Colon (tissue), 2 donors: ENCODE measurements around the gene ICAM3.
"Not testable (repeated sequence)": the region's sequence is repeated elsewhere in the genome, so short reads cannot be mapped to it uniquely, and the experiment has no call there.

Experiments used
- FAIRE-seq: peaks from 2 replicates; lab custom pipeline; 2012; peaks lifted over from hg19 to GRCh38; lab: Jason Lieb, UNC
- donor health status: control.
- donor health status: control.

The ICAM3 gene

DNA sequence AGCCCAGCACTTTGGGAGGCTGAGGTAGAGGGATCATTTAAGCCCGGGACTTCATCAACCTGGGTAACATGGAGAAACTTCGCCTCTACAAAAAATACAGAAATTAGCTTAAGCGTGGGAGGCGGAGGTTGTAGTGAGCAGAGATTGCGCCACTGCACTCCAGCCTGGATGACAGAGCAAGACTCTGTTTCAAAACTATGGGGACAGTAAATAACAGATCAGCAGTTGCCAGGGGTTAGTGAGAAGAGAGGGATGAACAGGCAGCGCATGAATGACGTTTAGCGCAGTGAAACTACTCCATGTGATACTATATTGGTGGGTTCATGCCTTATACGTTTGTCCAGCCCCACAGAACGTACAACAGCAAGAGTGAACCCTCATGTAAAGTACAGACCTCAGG lies 7.1 kb upstream of the ICAM3 start:
- no peak for FAIRE-seq

GRCh38 chr19:10344780-10345179 lies 5.4 kb upstream of the ICAM3 start:
- no peak for FAIRE-seq

DNA sequence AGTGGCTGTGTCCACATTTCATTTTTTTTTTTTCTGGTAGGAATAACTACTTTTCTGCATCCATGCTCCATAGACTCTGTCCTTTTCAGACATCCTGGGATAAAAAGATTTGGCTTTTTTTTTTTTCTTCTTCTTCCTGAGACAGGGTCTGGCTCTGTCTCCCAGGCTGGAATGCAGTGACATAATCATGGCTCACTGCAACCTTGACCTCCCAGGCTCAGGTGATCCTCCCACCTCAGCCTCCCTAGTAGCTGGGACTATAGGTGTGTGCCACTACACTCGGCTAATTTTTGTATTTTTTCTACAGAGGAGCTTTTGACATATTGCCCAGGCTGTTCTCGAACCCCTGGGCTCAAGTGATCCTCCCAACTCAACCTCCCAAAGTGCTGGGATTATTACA lies 4.1 kb upstream of the ICAM3 start:
- FAIRE-seq: no peak

GRCh38 chr19:10339977-10340376 lies 553 bp upstream of the ICAM3 start:
- FAIRE-seq: no peak

DNA sequence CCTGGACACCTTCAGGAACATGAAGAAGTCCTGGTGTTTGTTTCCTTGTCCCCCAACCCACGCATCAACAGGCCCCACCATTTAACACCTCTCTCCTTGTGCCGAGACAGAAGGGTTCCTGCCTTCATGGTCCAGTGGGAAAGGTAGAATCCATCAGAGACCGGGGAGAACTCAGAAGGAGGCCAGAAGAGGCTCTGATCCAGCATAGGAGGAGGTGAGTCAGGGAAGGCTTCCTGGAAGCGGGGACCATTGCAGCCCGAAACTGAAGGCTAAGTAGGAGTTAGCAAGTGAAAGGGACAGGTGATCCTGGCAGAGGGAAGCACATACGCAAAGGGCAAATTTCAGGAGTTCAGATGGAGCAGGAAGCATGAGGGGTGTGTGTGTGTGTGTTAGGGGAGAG lies 484 bp downstream of the ICAM3 start:
- FAIRE-seq: no peak

- FAIRE-seq: not testable (repeated sequence)
These were observed 2.7 kb downstream of the ICAM3 start for GRCh38 chr19:10336725-10337124.

GRCh38 chr19:10335352-10335985 lies 4.0 kb downstream of the ICAM3 start:
- no peak for FAIRE-seq

DNA sequence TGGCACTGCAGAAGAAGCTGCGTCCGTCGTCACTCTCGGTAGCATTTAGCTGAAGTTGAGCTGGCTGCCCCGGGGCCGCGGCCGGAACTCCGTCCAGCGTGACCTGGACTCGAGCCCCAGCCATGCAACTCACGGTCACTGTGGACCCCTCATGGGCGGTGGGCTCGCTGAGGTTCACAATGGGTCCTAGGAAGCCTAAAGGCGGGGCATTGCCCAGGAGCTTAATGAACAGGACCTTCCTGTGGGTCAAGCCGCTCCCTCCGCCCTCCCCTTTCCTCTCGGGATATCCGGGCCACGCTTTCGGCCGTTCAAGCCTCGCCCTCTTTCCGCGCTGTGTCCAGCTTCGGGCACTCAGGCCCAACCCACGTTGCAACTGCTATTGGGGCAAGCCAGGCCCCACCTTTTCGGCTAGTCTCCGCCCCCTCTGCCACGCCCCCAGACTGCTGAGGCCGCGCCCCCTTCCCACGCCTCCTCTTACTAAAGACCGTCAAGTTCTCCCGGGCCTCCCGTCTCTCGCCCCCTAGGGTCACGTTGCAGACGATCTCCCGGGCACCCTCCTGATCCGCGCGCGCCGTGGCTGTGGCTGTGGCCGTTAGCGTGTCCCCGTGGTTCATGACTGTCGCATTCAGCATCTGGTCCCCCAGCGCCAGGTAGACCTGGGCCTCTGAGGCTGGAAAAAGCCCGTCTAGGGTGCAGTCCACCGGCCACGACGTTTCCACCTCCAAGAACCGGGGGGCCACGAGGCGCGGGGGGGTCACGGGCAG lies 4.7 kb downstream of the ICAM3 start:
- no peak for FAIRE-seq

GRCh38 chr19:10333758-10334587 lies 5.5 kb downstream of the ICAM3 start:
- no peak for FAIRE-seq

- no peak for FAIRE-seq
These were observed 6.3 kb downstream of the ICAM3 start, which contains the start of gene RAVER1 for GRCh38 chr19:10332965-10333757. RAVER1 (minus strand) TSS chr19:10333529; CDS start chr19:10333507, 22 bp downstream.

DNA sequence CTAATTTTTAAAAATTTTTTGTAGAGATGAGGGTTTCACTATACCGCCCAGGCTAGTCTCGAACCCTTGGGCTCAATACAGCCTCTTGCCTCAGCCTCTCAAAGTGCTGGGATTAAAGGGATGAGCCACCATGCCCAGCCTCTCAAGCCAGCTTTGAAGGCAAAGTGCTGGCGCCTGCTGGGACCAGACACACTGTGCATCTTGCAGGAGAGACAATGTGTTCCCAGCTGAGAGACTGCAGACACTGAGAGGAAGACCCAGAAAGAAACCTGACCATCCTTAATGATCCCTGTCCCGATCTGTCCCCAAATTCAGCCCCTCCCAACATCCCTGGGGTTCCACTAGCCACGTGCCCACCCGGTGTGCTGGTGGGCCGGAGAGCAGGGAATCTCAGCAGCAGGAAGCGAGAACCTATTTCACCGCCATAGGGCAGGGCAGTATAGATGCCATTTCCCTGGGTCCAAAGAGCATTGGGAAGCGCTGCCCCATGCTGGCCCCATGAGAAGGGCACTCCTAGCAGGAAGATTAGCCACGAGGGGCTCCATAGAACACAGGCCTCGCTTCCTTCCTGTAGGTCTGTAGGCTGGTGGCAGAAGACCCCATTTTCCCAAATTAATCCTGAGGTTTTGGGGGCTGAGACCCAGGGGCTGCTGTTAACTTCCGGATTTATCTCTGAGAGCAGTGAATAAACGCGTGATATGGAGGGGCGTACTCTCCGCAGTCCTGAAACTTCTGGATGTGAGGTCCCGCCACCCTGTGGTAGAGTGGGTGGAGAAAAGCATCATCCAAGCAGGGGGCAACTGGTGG lies 7.1 kb downstream of the ICAM3 start:
- no peak for FAIRE-seq

GRCh38 chr19:10329555-10329954 lies 9.9 kb downstream of the ICAM3 start:
- FAIRE-seq: no peak

DNA sequence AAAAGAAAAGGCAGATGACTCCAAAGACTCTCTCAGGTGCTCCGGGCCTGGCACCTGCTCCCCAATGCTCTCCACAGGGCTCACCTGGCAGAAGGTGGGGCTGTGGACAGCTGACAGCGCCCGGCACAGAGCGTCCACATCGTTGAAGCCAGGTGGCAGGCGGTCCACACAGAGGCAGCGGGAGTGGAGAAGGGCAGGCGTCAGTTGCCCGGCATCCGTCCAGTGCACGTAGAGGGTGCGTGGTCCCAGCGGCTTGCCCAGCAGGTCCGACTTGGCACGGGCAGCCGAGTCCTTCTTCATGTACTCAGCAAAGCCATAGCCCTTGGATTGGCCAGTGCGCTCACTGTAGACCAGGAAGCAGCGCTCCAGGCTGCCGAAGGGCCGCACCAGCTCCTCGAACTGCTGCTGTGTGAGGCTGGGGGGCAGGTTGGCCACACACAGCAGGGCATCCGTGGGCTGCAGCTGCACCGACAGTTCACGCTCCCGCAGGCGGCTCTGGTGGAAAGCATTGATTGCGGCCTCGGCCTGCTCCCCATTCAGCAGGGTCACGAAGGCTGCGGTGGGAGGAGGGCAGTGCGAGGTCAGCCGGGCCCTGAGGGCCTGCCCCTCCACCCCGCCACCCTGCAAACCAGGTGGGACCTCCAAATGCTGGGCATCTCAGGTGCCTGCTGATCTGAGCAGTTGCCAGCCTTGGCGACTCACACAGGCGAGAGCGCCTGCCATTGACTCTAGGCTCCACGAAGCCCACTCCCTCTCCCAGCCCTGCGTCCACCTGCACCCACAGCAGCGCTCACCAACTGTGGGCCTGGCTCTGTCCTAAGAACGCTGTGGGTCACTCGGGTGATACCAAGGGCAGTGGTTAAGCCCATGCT lies 10.6 kb downstream of the ICAM3 start:
- no peak for FAIRE-seq

GRCh38 chr19:10327793-10328192 lies 11.6 kb downstream of the ICAM3 start:
- FAIRE-seq: no peak

DNA sequence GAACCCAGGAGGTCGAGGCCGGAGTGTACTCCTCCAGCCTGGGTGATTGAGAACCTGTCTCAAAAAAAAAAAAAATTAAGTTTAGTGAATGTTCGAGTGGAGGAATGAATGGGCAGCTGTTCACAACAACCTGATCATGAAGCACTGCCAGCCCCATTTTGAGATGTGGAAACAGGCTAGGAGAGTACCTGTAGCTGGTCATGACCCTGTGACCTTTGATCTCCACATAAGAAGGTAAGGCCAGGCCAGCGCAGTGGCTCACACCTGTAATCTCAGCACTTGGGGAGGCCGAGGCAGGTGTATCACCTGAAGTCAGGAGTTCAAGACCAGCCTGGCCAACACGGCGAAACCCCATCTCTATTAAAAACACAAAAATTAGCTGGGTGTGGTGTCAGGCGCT lies 13.7 kb downstream of the ICAM3 start:
- no peak for FAIRE-seq

DNA sequence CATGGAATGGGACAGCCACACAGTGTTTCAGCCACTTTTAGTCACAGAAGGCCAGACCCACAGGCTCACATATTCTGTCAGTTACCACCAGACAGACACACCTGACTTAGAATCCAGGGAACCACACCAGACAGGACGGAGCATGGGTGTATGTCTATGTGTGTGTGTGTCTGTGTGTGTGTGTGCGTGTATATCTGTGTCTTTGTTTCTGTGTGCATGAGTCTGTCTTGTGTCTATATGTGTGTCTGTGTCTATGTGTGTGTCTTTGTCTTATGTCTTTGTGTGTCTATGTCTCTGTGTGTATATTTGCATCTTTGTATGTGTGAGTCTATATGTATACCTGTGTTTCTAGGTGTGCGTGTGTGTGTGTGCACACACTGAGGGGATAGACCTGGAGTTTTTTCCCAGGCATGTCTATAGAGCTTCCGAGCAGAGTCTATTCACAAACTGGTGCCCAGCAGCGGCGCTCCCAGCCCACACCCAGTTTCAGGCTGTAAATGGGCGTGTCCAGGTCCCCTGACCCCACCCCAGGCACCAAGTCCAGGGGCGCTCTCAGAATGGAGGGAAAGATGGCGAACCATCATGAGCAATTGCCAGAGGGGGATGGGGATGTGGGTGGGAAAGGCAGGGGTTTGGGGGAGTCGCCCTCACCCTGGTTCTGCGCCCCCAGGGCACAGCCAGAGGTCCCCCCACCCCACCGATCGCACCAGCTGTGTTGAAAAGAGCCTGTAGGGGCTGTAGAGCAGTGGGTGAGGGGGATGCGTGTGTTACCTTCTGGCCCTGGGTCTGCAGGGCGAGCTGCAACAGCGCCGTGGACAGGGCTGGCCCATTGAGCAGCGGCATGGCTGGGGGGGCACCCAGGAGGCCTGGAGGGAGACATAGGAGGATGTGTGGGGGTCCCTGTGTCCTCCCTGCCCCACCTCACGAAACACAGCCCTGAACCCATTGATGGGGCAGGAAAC lies 17.3 kb downstream of the ICAM3 start:
- FAIRE-seq: no peak

DNA sequence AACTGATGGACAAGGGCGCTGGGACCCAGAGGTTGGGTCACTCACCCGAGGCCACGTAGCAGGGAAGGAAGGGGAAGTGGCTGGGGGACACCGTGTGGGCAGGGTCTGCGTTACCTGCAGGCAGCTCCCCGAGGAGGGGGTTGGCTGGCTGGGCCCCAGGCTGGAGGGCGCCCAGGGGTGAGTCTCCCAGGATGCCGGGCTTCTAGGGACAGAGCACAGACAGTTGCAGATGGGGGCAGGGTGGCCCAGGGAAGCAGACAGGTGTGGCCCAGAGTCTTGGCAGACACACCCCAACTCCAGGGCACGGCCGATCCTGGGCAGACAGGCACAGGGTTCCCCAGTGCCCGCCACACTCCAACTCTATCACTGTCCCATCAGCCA lies 18.0 kb downstream of the ICAM3 start:
- no peak for FAIRE-seq

GRCh38 chr19:10320602-10321416 lies 18.6 kb downstream of the ICAM3 start:
- FAIRE-seq: no peak
